ENCODE results near the gene NXPH4. TPM values are rescaled to one million over a fixed set of nuclear protein-coding genes. Genes with fewer than 3 reads are reported as not detected.

The NXPH4 gene
- total RNA-seq, 1 experiment from 2014 or later: 20.0 TPM

GRCh38 chr12:57213763-57214397, 2.7 kb upstream of the NXPH4 start:
- H3K36me3 ChIP-seq (ENCODE audit: control insufficient read depth in 1 of 2, insufficient read depth in 2 of 2, low read length in 2 of 2): no peaks in the 10 kb centered on the region
- RAD21 ChIA-PET (ENCODE audit: low non-redundant PET in 1 of 2, low total read pairs in 2 of 2, uncharacterized antibody in 2 of 2, unreplicated experiment in 2 of 2): interaction anchor here (0.9 to 1.9 kb wide), 3 partner anchors 25 to 30 kb away, joined by 3 to 13 read pairs (median 4); no protein-coding TSS in a partner anchor
- TF ChIP-seq CBX3 (IDR thresholded peaks at IDR 0.05; ENCODE audit: low read depth) (no peak), FOSL1 (IDR thresholded peaks at IDR 0.05; ENCODE audit: low read depth) (no peak), EZH2 (IDR thresholded peaks at IDR 0.05) (no peak), SP1 (IDR thresholded peaks at IDR 0.05; ENCODE audit: low read depth) (no peak), RAD21 (IDR thresholded peaks at IDR 0.05; ENCODE audit: low read depth) (no peak), ZFX (IDR thresholded peaks at IDR 0.05) (no peak)
- TF ChIP-seq, protein P1, sequence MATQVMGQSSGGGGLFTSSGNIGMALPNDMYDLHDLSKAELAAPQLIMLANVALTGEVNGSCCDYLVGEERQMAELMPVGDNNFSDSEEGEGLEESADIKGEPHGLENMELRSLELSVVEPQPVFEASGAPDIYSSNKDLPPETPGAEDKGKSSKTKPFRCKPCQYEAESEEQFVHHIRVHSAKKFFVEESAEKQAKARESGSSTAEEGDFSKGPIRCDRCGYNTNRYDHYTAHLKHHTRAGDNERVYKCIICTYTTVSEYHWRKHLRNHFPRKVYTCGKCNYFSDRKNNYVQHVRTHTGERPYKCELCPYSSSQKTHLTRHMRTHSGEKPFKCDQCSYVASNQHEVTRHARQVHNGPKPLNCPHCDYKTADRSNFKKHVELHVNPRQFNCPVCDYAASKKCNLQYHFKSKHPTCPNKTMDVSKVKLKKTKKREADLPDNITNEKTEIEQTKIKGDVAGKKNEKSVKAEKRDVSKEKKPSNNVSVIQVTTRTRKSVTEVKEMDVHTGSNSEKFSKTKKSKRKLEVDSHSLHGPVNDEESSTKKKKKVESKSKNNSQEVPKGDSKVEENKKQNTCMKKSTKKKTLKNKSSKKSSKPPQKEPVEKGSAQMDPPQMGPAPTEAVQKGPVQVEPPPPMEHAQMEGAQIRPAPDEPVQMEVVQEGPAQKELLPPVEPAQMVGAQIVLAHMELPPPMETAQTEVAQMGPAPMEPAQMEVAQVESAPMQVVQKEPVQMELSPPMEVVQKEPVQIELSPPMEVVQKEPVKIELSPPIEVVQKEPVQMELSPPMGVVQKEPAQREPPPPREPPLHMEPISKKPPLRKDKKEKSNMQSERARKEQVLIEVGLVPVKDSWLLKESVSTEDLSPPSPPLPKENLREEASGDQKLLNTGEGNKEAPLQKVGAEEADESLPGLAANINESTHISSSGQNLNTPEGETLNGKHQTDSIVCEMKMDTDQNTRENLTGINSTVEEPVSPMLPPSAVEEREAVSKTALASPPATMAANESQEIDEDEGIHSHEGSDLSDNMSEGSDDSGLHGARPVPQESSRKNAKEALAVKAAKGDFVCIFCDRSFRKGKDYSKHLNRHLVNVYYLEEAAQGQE (IDR thresholded peaks at IDR 0.05; ENCODE audit: low read depth): no peak
- no peaks in the 10 kb centered on the region for H4K20me1 ChIP-seq (ENCODE audit: insufficient read depth)
- peak overlapping the region; percentile 1 to 6; a peak in 1 of 4 replicates for H3K4me3 ChIP-seq (replicated peaks in 1 of 2; ENCODE audit: low read depth in 1 of 2, low read length in 2 of 2)
- H3K9me3 ChIP-seq (ENCODE audit: control insufficient read depth in 1 of 2, insufficient read depth in 1 of 2, low read depth in 1 of 2, low read length in 2 of 2): no peaks in the 10 kb centered on the region
- BruUV-seq (replicated peaks): no TSS peak
- CTCF ChIA-PET: interaction anchor here (0.9 to 4.2 kb wide), 16 partner anchors 13 to 248 kb away, joined by 3 to 103 read pairs (median 5); partner anchors contain the start of genes GLI1, INHBE and SHMT2
- peaks cover 17 to 50% of the 10 kb centered on the region in 2 experiments for H3K4me1 ChIP-seq (ENCODE audit: control insufficient read depth in 1 of 2, insufficient read depth in 2 of 2, low read length in 2 of 2)
- peak overlapping the region; percentile 41 for H2AFZ ChIP-seq (ENCODE audit: low read depth, low read length, poor library complexity, severe bottlenecking)
- H3K79me2 ChIP-seq (ENCODE audit: insufficient read depth, low read length): no peaks in the 10 kb centered on the region
- intact Hi-C loops (cut with micrococcal nuclease): loop anchor here (1.0 to 2.0 kb wide), 3 partner anchors 25 to 239 kb away; no protein-coding TSS in a partner anchor
- no peaks in the 10 kb centered on the region for H3K27me3 ChIP-seq (ENCODE audit: insufficient read depth, low read length)
- H3K9ac ChIP-seq (ENCODE audit: low read length): peak overlapping the region; percentile 24; the same call in 1 of the 2 replicates
- no peaks in the 10 kb centered on the region for H3K9me2 ChIP-seq (ENCODE audit: insufficient read depth)
- DNase-seq (ENCODE audit: low read depth, low spot score) (no peak), ATAC-seq (peak; percentile 19)
- peak overlapping the region; percentile 59 for H3K4me2 ChIP-seq (ENCODE audit: low read length)
- H3K27ac ChIP-seq (ENCODE audit: low read depth, low read length): peak overlapping the region; percentile 10; the same call in 1 of the 2 replicates
- POLR2A ChIA-PET: interaction anchor here (0.5 to 1.9 kb wide), 7 partner anchors 16 to 558 kb away, joined by 3 to 7 read pairs (median 4); partner anchors contain the start of genes EEF1AKMT3 and SHMT2

All from HCT116 (cell line).